Nucleus accumbens (tissue), 56 donors: ENCODE measurements around the gene CRELD2.

ENCODE experiments used
- DNase-seq, 56 donors: peaks; one replicate each; lab custom pipeline; 2025; lab: John Stamatoyannopoulos, UW

The CRELD2 gene

DNA sequence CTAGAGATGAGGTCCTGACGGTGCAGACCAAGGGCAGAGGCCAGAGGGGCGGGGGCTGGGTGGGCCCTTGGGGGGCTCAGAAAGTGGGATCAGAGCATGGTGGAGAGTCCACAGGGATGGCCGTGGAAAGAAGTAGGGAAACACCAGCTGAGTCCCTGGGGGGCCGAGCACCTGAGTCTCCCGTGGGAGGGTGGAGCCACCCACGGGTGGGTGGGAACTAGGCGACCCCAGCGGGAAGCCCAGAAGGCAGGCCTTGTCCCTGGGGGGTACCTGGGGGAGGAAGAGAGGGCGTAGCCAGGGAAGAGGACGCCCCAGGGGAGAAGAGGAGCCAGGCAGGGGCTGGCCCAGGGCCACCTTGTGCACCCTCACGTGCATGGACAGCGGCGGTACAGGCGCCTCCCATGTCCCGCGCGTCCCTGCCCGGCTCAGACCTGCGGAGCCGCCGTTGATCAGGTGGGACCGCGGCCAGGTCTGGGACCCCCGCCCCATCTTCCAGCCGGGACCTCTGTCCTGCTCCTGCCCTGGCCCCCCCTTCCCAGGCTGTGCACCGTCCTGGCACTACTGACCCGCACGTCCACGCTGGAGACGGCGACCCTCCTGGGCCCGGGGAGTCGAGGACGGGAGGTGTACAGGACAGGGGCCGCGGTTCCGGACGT is 10.2 kb downstream of the CRELD2 start:
- DNase-seq, result no peak

DNA sequence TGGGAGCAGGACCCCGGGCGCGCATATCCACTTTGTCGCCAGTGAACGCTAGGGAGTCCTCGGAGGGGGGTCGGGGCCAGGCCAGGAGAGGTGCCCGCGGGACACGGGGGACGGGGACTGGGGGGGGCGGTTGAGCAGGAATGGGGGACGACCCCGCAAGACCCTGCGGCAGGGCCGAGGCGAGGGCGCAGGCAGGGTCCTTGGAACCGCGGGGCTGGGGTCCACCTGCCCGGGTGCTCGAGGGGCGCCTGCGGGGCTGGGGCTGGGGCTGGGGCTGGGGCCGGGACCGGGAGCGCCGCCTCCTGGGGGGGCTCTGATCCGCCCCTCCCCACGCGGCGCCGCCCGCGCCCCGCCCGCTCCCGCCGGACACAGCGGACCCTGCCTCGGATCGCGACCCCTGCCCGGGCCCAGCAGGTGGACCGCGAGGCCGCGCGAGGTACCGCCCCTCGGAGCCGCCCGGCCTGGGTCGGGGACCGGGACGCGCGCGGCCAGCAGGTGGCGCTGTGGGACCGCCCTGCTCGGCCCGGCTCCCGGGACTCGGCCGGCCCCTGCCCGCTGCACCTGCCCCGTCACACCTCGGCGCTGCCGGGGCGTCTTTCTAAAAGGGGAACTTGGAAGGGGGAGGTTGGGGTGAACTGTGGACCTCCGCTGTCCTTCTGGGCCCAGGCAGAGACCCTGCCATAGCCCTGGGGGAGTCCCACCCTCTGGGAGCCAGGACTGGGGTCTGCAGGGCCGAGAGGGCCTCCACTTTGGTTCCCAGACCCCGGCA is 11.0 kb downstream of the CRELD2 start:
- DNase-seq, result peak in 17 of 56 donors; percentile 5 to 68 (median 31)

DNA sequence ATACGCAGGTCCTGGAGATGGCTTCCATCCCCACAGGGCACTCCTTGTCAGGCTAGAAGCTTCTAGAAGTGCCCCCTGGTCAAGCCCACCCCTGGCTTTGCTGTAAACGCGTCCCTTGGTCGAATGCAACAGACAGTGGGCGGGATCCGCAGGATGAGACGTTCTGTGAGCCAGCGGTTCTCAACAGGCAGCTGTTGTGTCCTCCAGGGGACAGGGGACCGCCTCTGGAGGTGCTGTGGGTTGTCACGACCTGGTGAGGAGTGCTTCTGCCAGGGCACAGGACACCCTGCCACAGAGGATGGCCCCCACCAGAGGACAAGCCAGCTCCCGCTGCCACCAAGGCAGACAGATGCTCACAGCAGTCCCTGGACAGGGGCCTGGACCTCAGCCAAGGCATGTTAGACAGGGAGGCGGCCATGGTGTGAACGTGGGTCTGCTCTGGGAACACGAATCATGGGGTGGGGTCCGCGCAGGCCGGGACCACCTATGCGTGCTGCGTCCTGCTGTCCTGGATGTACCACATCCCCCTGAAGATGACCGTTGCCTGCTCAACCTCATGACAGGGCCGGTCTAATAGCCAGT is 11.7 kb downstream of the CRELD2 start:
- DNase-seq, result peak in 5 of 56 donors; percentile 10 to 37 (median 18)

DNA sequence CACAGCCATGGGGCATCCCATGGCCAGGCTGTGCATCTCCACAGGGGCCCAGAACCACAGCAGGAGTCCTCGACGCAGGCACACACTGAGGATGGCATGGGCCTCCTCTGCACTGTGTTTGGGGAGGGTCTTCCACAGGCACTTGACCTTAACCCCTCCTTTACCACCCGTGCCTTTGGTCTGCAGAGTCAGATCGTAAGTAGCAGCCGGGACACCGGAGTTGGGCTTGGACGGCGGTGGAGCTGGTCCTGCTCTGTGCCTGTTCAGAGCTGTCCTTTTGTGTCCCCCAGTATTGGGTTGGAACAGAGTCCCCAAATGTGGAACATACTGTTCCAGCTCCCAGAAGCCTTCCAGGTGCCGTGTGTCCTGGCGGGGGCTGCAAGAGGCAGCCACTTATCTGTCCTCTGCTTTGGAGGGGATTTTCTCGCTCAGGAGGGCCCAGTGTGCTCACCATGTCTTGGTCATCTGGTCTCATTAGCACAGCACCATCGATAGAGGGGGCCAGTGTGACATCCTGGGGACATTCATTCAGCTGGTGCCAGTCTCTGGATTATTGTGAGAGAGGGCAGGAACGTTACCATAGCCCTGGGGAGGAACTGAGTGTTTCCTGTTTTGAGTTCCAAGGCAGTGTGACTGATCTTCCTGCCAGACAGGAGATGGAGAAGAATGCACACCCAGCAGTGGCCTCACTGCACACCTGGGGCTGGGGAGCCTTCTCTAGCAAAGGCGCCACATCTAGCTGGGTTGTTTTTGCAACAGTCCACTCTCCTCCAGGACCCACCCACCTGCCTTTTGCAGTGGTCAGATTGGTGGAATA is 12.4 kb downstream of the CRELD2 start:
- peak in 47 of 56 donors; percentile 20 to 76 (median 51) for DNase-seq

DNA sequence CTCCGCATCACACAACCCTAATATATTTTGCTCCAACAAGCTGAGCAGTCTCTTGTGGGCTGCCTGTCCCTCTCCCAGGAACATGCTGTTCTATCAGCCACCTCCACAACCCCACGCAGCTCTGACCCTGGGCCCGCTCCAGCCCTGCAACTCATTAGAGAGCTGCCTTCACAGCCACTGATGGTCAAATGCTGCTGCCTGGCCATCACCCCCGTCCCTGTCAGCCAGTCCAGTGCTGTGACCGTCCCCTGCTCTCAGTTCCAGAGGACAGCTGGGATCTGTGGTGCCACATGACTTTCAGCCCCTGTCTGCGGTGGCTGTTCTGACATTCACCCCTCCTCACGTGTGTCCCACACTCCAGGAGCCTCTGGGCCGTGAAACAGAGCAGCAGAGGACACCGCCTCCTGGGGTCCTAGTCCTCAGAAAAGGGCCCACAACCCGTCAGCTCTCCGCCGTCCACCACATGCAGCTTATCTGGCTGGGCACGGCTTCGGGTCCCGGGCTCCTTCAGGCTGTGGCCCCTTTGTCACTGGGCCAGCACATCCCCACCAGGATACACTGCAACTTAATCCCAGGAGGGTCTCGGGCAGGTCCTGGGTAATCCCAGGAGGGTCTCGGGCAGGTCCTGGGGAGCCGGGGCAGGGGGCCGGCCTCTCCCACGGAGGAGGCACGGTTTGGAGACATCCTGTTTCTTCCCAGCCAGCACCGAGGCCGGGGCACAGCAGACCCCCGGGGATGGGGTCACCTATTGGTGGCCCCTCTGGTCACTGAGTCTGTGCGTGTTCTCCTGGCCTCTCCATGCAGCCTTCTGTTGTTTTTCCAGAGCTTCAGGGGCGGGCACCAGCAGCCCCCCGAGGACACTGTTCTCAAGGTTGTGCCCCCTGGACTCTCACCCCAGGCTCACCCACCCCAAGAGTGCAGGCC is 15.1 kb downstream of the CRELD2 start:
- DNase-seq, result peak in 35 of 56 donors; percentile 17 to 75 (median 44)

- peak in 18 of 56 donors; percentile 7 to 69 (median 28) for DNase-seq
Measured at GRCh38 chr22:49934160-49934890, 15.9 kb downstream of the CRELD2 start.

GRCh38 chr22:49934891-49935557 is 16.6 kb downstream of the CRELD2 start:
- DNase-seq, result peak in 37 of 56 donors; percentile 4 to 81 (median 38)

DNA sequence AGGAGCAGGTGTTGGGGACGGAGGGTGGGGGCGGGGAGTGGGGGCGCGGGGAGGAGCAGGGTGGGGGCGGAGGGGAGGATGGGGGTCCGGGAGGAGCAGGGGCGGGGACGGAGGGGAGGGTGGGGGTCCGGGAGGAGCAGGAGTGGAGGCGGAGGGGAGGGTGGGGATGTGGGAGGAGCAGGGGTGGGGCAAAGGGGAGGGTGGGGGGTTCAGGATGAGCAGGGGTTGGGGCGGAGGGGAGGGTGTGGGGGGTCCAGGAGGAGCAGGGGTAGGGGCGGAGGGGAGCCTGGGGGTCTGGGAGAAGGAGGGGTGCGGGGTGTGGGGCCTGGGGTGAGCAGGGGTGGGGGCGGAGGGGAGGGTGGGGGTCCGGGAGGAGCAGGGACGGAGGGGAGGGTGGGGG is 17.1 kb downstream of the CRELD2 start:
- DNase-seq, result peak in 5 of 56 donors; percentile 30 to 57 (median 46)

GRCh38 chr22:49936018-49936972 is 17.9 kb downstream of the CRELD2 start:
- peak in 46 of 56 donors; percentile 24 to 86 (median 62) for DNase-seq

DNA sequence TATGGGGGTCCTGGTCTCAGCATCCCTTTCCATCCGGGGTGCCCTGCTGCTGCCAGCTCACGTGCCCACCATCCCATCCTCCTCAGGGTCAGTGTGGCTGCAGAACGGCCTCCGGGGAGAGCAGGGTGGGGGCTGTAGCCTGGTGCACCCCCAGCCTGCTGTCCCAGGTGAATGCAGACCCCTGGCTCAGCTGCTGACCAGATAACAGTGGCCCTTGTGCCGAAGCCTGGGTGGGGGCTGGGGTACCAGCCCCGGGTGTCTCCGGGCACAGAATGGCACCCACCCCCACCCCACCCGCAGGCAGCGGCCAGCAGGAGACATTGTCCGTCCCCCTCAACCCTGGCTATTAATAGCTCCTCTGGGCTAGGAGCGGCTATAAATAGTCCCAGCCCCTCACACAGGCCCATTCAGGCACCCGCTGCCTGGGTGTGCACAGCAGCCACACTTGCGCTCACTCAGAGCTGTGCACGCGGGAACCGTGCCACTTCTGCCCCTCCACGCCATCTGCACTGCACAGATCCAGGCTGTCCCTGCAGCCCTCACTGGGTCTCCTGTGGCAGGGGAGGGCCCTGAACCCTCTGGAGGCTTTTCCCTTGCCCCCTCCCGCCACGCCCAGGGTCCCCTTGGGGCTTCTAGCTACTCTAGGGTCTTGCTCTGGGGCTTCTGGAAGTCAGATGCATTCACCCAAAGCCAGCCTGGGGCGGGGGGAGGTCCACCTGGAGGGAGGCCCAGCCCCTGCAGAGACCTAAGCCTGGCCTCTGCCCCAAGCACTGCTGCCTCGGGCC is 18.7 kb downstream of the CRELD2 start:
- DNase-seq, result peak in 50 of 56 donors; percentile 33 to 90 (median 72)

DNA sequence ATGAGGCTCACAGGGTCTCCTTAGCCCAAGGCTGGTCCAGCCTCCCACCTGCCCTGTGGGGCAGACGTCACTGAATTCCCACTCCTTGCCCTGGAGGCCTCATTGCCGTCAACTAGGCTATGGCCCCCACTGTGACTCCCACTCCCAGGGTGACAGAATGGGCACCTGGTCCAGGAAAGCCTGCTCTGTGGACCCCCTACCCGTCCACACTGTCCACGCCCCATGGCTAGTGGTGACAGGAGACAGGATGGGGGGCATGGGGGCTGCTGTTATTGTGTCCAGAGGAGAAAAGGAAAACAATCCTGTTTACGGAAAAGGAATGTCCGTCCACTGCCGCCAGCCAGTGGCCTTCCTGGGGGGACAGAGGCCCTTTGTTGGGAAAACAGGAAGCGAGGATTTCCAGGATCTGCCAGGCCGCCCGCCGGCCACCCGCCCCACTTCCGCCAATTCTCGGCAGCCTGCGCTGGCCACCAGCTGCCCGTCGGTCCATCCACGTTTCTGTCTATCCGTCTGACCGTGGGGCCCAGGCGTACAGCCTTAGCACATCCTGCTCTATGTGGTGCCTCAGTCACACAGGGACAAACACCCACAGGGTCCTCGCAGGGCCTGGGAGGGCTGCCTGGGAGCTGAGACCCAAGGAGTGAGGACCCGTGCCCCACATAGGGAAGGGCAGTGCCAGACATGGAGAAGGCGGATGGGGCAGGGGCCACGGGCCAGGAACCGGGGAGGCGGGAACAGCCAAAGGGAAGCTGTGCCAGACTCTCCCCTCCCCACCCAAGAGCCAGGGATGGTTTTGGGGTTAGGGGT is 19.5 kb downstream of the CRELD2 start:
- peak in 50 of 56 donors; percentile 25 to 81 (median 59) for DNase-seq

DNA sequence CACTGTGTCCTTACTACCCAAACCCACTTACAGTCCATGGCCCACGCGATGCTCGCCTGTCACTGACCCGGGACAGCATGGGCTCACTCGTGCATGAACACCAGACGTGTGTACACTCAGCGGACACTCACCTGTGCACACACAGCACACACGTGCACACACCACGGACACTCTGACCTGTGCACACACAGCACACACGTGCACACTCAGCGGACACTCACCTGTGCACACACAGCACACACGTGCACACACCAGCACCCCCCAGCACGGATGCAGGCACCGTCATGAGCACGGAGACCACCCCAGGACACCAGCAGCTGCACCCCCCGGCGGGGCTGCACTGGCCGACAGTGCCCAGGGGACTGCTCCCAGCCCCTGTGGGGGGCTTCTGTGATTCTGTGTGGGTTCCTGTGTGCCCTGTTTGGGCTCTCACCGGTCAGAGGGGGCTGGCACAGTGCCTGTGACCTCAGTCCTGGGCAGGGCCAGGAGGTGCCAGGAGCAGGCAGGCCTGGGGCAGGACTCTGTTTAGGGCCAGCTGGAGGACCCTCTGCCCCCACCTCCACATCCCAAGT is 20.2 kb downstream of the CRELD2 start:
- no peak for DNase-seq

DNA sequence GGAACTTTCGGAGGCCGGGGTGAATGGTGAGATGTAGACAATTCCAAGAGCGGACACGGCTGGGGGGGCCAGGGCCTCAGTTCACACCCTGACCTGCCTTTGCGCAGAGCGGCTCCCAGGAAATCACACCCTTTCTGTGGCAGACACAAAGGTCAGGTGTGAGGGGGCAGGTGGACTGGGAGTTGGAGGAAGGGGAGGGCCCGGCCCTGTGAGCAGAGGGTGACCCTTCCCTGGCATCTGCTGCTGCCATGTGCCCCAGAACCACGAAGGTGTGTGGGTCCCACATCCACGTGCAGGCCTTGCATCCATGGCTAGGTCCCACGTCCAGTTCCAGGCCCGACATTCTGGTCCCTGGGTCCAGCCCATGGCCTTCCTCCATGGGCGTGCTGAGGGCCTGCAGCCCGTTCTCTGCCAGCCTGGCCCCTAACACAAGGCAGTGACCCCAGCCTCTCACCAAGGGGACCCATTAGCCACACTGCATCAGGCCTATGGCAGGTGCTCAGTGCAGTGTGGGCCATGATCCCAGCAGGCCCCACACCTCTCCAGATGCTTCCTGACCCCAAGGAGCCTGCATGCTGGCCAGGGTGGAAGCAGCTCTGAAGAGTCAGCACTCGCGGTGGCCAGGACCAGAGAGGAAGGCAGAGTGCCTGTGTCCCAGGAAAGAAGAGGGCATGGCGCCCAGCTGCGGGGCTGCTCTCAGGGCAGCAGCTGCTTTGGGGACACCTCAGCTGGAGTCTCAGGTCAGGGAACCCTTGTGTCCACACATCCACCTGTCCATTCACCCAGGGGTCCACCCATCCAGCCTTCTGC is 23.3 kb downstream of the CRELD2 start:
- no peak for DNase-seq
